ENCODE measurements around the gene ASAP3. TPM values are rescaled to one million over a fixed set of nuclear protein-coding genes. Genes with fewer than 3 reads are reported as not detected.

ASAP3 gene
- total and polyA plus RNA-seq, 12 donors, result 22.4 to 122 (median 77.3) TPM

DNA sequence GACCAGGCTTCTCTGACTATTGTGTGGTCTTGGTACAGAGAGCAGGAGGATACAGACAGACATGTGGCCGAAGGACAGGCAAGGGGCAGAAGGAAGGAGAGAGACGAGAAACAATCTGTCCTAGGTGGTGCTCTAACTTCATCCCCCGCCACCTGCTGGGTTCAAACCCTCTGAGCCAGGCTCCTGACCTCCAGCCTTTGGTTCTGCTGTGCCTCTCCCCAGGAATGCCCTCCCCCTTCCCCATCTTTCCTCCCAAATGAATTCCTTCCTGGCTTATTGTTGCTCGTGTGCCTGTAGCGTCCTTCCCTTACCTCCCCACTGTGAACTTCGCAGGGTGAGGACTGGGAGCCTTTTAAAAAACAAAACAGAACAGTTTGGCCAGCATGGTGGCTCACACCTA lies 64.8 kb downstream of the ASAP3 start:
- TF ChIP-seq, protein P1, sequence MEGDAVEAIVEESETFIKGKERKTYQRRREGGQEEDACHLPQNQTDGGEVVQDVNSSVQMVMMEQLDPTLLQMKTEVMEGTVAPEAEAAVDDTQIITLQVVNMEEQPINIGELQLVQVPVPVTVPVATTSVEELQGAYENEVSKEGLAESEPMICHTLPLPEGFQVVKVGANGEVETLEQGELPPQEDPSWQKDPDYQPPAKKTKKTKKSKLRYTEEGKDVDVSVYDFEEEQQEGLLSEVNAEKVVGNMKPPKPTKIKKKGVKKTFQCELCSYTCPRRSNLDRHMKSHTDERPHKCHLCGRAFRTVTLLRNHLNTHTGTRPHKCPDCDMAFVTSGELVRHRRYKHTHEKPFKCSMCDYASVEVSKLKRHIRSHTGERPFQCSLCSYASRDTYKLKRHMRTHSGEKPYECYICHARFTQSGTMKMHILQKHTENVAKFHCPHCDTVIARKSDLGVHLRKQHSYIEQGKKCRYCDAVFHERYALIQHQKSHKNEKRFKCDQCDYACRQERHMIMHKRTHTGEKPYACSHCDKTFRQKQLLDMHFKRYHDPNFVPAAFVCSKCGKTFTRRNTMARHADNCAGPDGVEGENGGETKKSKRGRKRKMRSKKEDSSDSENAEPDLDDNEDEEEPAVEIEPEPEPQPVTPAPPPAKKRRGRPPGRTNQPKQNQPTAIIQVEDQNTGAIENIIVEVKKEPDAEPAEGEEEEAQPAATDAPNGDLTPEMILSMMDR (IDR thresholded peaks at IDR 0.05), result no peak
- TF ChIP-seq POLR2A (IDR thresholded peaks at IDR 0.05), result no peak
- intact Hi-C loops (cut with DNase I), result no loop called here
- no peak overlapping the region for H3K4me3 ChIP-seq
- H3K9me3 ChIP-seq (replicated peaks in 1 of 3), result no peaks in the 10 kb centered on the region
- H3K27ac ChIP-seq, result peak overlapping the region in 1 of 5 donors; percentile 29
- peaks cover 29 to 42% of the 10 kb centered on the region in 2 donors for H3K4me1 ChIP-seq (replicated peaks in 1 of 2)
- no peaks in the 10 kb centered on the region for H3K27me3 ChIP-seq
- no peak for DNase-seq
- H3K36me3 ChIP-seq (replicated peaks in 1 of 2), result peaks cover 0 to 7% of the 10 kb centered on the region in 2 donors
- 74 to 84% (median 79%) methylated on average over 6 of the region's 6 CpGs for WGBS, 4 donors

DNA sequence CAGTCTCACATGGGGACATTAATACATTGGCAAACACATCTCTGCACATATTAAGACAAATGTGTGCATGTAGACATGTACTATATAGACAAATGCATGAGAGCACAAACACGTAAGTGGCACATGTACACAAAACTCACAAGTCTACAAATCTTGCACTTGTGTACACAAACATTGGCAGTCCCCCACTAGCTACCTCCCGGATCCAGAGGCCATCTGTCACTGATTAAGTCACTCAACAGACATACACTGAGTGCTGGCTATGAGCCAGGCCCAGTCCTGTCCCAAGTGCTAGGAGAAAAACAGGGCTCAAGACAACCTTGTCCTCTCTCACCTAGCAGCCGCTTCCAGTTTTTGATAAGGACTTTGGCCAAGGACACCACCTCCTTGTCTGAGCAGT lies 66.4 kb downstream of the ASAP3 start:
- Histone ChIP-seq H3K27ac (peak overlapping the region in 2 of 5 donors; percentile 9 to 61), H3K4me1 (replicated peaks in 1 of 2) (peaks cover 19 to 30% of the 10 kb centered on the region in 2 donors), H3K27me3 (no peaks in the 10 kb centered on the region), H3K36me3 (replicated peaks in 1 of 2) (peaks cover 0 to 7% of the 10 kb centered on the region in 2 donors), H3K9me3 (replicated peaks in 1 of 3) (no peaks in the 10 kb centered on the region), H3K4me3 (no peak overlapping the region)
- 34 to 42% (median 38%) methylated on average over 1 to 3 of the region's 3 CpGs for WGBS, 4 donors
- peak; percentile 56 to 88 (median 71) for DNase-seq
- no peak for TF ChIP-seq POLR2A (IDR thresholded peaks at IDR 0.05)
- TF ChIP-seq, protein P1 (IDR thresholded peaks at IDR 0.05), result no peak
- intact Hi-C loops (cut with DNase I), result no loop called here

DNA sequence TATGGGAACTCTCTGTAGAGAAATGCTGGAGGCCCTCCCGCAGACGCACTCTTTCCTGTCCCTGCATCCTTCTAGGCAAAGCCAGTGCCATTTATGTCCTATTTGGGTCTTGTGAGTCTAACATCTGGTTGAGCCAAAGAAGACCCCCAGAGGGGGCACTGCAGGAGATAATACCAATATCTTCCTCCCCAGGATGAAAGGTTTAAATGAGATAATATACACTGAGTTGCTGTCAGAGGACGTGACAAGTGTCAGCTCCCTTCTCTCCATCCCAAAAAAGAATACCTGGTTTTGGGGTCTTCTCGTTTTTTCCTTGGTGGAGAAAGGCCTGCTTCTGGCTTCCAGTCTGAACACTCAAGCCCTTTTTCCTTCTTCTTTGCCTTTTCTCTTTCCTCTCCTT lies 67.0 kb downstream of the ASAP3 start:
- Histone ChIP-seq H3K4me3 (no peak overlapping the region), H3K36me3 (replicated peaks in 1 of 2) (peaks cover 0 to 7% of the 10 kb centered on the region in 2 donors), H3K27ac (no peak overlapping the region), H3K27me3 (no peaks in the 10 kb centered on the region), H3K4me1 (replicated peaks in 1 of 2) (peaks cover 13 to 25% of the 10 kb centered on the region in 2 donors), H3K9me3 (replicated peaks in 1 of 3) (no peaks in the 10 kb centered on the region)
- WGBS, 4 donors, result 83 to 87% (median 85%) methylated on average over 4 of the region's 4 CpGs
- intact Hi-C loops (cut with DNase I), result no loop called here
- no peak for TF ChIP-seq POLR2A (IDR thresholded peaks at IDR 0.05)
- TF ChIP-seq, protein P1 (IDR thresholded peaks at IDR 0.05), result no peak
- DNase-seq, result no peak

DNA sequence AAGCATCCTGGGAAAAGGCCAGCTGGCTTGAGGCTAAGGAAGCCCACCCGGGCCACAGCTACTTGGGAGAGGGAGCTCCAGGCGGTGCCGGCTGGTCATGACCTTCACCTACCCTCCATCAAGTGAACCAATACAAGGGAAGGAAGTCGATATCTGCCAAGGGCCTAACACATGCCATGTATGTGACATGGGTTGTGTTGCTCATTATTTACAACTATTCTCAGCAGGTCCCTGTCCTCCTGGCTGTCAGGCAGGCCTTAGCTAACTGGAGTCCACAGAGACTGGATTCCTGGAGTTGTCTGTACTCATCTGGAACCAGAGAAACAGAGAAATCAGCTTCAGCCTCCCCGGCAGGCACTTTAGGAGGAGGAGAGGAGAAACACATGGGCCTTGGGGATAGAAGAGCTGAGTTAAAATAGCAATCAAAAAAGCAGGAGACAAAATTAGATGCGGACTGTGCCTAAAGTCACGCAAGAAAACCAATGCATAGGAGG lies 75.1 kb downstream of the ASAP3 start:
- H3K27ac ChIP-seq, result peak overlapping the region in 2 of 5 donors; percentile 13 to 26
- intact Hi-C loops (cut with DNase I), result loop anchor here in 1 of 2 donors (10.0 kb wide), 1 partner anchor 74 kb away; no protein-coding TSS in a partner anchor
- TF ChIP-seq POLR2A (IDR thresholded peaks at IDR 0.05), result no peak
- TF ChIP-seq, protein P1 (IDR thresholded peaks at IDR 0.05), result no peak
- H3K9me3 ChIP-seq (replicated peaks in 1 of 3), result no peaks in the 10 kb centered on the region
- peaks cover 0 to 6% of the 10 kb centered on the region in 2 donors for H3K36me3 ChIP-seq (replicated peaks in 1 of 2)
- DNase-seq, result no peak
- H3K4me3 ChIP-seq, result no peak overlapping the region
- WGBS, 4 donors, result 54 to 72% (median 63%) methylated on average over 7 of the region's 7 CpGs
- peaks cover 5 to 35% of the 10 kb centered on the region in 2 donors for H3K4me1 ChIP-seq (replicated peaks in 1 of 2)
- no peaks in the 10 kb centered on the region for H3K27me3 ChIP-seq

Data from adrenal gland (tissue), 12 donors.